ENCODE measurements around the gene ZNF679. TPM values are rescaled to one million over a fixed set of nuclear protein-coding genes. Genes with fewer than 3 reads are reported as not detected.
"Not testable (repeated sequence)": the region's sequence is repeated elsewhere in the genome, so short reads cannot be mapped to it uniquely, and the experiment has no call there.

Gene ZNF679
- total RNA-seq, 1 donor from 2014 or later, result not detected

- Histone ChIP-seq H3K27ac (no peak within 1 kb of the TSS), H3K9me3 (peaks cover 0 to 3% of the 10 kb centered on the region in 2 donors), H3K4me3 (no peak within 1 kb of the TSS), H3K36me3 (no peaks in the 10 kb centered on the region), H3K27me3 (no peaks in the 10 kb centered on the region), H3K4me1 (no peaks in the 10 kb centered on the region)
- DNase-seq (ENCODE audit: low spot score in 2 of 2), result no peak
- intact Hi-C loops (cut with DNase I), result no loop called here
- TF ChIP-seq CTCF (IDR thresholded peaks at IDR 0.05), result no peak
Observed at GRCh38 chr7:64206903-64207302, 21.4 kb upstream of the ZNF679 start, which contains the start of gene ZNF735. Gene ZNF735, plus strand, starts transcription at chr7:64207203. Its CDS starts 0 bp downstream, at chr7:64207203.

- DNase-seq (ENCODE audit: low spot score in 2 of 2); H3K36me3 ChIP-seq; intact Hi-C loops (cut with DNase I); H3K27ac ChIP-seq; H3K4me1 ChIP-seq; H3K27me3 ChIP-seq; H3K4me3 ChIP-seq: not testable (repeated sequence)
- peaks cover 6 to 21% of the 10 kb centered on the region in 2 donors for H3K9me3 ChIP-seq
Observed at GRCh38 chr7:64219710-64220298, 8.5 kb upstream of the ZNF679 start.

GRCh38 chr7:64223366-64223765 is 4.9 kb upstream of the ZNF679 start:
- H3K36me3 ChIP-seq, result no peaks in the 10 kb centered on the region
- intact Hi-C loops (cut with DNase I), result no loop called here
- peaks cover 6 to 26% of the 10 kb centered on the region in 2 donors for H3K9me3 ChIP-seq
- no peak overlapping the region for H3K4me3 ChIP-seq
- H3K27ac ChIP-seq, result no peak overlapping the region
- H3K27me3 ChIP-seq, result no peaks in the 10 kb centered on the region
- TF ChIP-seq CTCF (IDR thresholded peaks at IDR 0.05), result no peak
- no peaks in the 10 kb centered on the region for H3K4me1 ChIP-seq
- DNase-seq (ENCODE audit: low spot score in 2 of 2), result no peak

GRCh38 chr7:64266341-64266919 is 38.2 kb downstream of the ZNF679 start:
- Histone ChIP-seq H3K27me3 (no peaks in the 10 kb centered on the region), H3K27ac (no peak overlapping the region), H3K36me3 (no peaks in the 10 kb centered on the region), H3K4me1 (no peaks in the 10 kb centered on the region), H3K9me3 (peaks cover 0 to 39% of the 10 kb centered on the region in 2 donors), H3K4me3 (no peak overlapping the region)
- no peak for TF ChIP-seq CTCF (IDR thresholded peaks at IDR 0.05)
- no peak for DNase-seq (ENCODE audit: low spot score in 2 of 2)
- intact Hi-C loops (cut with DNase I), result no loop called here

GRCh38 chr7:64277630-64278029 is 49.4 kb downstream of the ZNF679 start:
- DNase-seq (ENCODE audit: low spot score in 2 of 2), result no peak
- Histone ChIP-seq H3K4me1 (no peaks in the 10 kb centered on the region), H3K4me3 (no peak overlapping the region), H3K27ac (no peak overlapping the region), H3K9me3 (peaks cover 0 to 4% of the 10 kb centered on the region in 2 donors), H3K36me3 (no peaks in the 10 kb centered on the region), H3K27me3 (no peaks in the 10 kb centered on the region)
- no peak for TF ChIP-seq CTCF (IDR thresholded peaks at IDR 0.05)
- intact Hi-C loops (cut with DNase I), result no loop called here

GRCh38 chr7:64294701-64295420 is 66.6 kb downstream of the ZNF679 start:
- Histone ChIP-seq H3K27ac (no peak overlapping the region), H3K4me1 (no peaks in the 10 kb centered on the region), H3K4me3 (no peak overlapping the region), H3K36me3 (no peaks in the 10 kb centered on the region), H3K27me3 (no peaks in the 10 kb centered on the region), H3K9me3 (no peaks in the 10 kb centered on the region)
- no peak for TF ChIP-seq CTCF (IDR thresholded peaks at IDR 0.05)
- no peak for DNase-seq (ENCODE audit: low spot score in 2 of 2)
- intact Hi-C loops (cut with DNase I), result no loop called here

- H3K9me3 ChIP-seq; H3K27ac ChIP-seq; H3K4me1 ChIP-seq; intact Hi-C loops (cut with DNase I); H3K4me3 ChIP-seq; H3K27me3 ChIP-seq; DNase-seq (ENCODE audit: low spot score in 2 of 2); H3K36me3 ChIP-seq: not testable (repeated sequence)
Observed at GRCh38 chr7:64297418-64297817, 69.1 kb downstream of the ZNF679 start.

All from ascending aorta (tissue), 2 donors.